IPS-18c (cell line): Measurements from ENCODE around the gene PRPF19.

Experiments used
- H3K4me3 ChIP-seq: 2 replicates; pipeline ENCODE4 v1.7.0; 2013; ENCODE audit warnings: low read depth, mild to moderate bottlenecking, low read length, moderate library complexity; ENCODE audit not compliant: insufficient read depth
- H3K9me3 ChIP-seq: one replicate; pipeline ENCODE4 v1.6.1; 2013; ENCODE audit warnings: mild to moderate bottlenecking, low read length, moderate library complexity; ENCODE audit not compliant: control insufficient read depth, insufficient read depth

The PRPF19 gene

DNA sequence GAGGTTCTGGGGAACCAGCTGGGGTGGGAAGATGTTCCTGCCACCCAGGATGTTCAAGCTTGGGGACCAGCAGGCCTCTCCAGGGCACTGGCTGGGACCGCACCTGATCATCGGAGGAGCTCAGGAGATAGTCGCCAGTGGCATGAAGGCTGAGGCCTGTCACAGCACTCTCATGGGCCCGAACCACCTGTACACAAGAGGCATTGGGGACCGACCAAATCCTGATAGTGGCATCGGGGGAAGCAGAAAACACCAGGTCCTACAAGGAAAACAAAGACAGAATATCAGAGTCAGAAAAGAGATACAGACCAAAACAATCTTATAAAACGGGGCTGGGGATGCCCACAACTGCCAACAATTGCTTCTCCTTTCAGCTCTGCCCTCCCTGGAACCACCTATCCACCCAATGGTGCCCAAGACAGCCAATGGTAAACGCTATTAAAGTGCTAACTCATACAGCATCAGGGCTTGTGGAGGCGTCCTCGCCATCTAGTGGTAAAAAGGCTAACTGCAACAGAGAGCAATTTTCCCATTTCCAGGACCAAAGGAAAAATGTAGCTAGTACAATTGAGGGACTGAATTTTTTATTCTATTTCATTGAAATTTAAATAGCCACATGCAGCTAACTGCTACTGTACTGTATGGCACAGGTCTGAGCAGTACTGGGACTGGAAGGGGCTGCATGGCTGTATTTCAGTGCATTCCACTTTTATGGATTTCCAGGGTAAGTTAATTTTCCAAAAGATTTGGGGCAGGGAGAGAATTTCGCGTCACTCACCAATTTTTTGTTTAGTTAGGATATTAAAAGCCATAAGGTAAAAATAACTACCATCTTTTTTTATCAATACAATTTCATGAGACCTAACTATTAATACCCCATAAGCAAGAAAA, 7.1 kb downstream of the PRPF19 start:
- H3K9me3 ChIP-seq: no peaks in the 10 kb centered on the region
- no peak overlapping the region for H3K4me3 ChIP-seq

DNA sequence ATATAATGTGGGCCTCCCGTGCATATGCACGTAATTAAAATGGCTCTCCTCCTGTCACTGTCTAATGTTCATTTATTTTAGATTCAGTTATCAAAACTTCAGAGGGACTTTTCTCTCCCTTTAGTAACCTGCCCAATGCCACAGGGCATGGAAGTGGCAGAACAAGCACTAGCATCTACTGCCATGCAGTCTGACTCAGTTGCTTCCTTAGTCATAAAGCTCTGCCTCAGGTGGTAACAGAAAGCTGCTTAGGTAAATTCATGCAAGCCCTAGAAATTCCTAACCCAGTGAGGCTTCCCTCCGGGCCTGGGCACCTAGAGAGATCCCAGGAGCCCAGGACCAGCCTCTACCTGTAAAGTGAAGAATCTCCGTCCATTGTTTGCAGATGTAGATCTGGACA, 8.9 kb downstream of the PRPF19 start:
- Histone ChIP-seq H3K9me3 (no peaks in the 10 kb centered on the region), H3K4me3 (no peak overlapping the region)

DNA sequence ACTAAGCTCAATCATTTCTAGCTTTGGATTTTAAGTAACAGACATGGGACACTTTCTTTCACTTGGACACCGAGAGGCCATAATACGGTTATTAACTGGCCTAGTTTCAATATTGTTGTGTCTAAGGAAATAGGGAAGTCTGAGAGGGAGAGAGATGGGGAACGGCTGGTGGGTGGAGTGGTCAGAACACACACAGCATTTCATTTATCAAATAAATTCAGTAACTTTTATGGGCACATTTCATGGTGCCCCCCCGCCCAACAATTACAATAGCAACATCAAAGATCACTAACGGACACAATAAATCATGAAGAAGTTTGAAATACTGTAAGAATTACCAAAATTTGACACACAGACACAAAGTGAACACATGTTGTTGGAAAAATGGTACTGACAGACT, 10.7 kb downstream of the PRPF19 start:
- Histone ChIP-seq H3K9me3 (no peaks in the 10 kb centered on the region), H3K4me3 (no peak overlapping the region)

GRCh38 chr11:60891103-60891741, 15.2 kb downstream of the PRPF19 start:
- H3K9me3 ChIP-seq: no peaks in the 10 kb centered on the region
- no peak overlapping the region for H3K4me3 ChIP-seq

- Histone ChIP-seq H3K9me3 (no peaks in the 10 kb centered on the region), H3K4me3 (no peak overlapping the region)
Observed at GRCh38 chr11:60890696-60891095, 15.7 kb downstream of the PRPF19 start.

GRCh38 chr11:60889869-60890311, 16.5 kb downstream of the PRPF19 start:
- Histone ChIP-seq H3K4me3 (no peak overlapping the region), H3K9me3 (no peaks in the 10 kb centered on the region)

GRCh38 chr11:60887556-60887955, 18.8 kb downstream of the PRPF19 start:
- H3K9me3 ChIP-seq: no peaks in the 10 kb centered on the region
- H3K4me3 ChIP-seq: no peak overlapping the region

DNA sequence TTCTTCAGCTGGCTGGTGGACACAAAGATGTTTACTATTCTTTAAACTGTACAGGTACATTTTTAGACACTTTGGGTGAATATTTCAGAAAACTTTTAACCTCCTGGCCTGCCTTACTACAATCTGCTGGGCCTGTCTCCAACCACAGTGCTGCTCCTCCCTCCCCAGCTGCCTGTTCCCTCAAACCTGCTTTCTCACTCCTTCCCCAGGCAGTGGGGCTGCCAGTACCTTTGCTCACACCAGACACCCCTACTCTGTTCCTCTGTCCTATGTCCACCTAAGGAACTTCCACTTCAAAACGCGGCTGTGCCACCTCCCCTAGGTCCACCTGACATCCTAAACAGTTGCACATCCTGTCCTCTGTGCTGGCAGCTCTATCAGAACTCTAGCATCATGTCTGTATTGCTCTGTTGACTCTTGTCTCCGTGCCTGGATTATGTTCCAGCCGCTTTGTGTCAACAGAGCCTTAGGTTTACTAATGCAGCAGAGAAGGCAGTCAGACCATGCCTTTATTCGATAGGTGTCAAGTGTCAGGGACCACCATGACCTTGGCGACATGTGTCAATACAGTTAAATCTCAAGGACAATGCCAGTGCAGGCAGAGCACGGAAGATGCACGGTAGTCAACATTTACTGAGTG, 25.6 kb downstream of the PRPF19 start:
- H3K4me3 ChIP-seq: no peak overlapping the region
- H3K9me3 ChIP-seq: no peaks in the 10 kb centered on the region

DNA sequence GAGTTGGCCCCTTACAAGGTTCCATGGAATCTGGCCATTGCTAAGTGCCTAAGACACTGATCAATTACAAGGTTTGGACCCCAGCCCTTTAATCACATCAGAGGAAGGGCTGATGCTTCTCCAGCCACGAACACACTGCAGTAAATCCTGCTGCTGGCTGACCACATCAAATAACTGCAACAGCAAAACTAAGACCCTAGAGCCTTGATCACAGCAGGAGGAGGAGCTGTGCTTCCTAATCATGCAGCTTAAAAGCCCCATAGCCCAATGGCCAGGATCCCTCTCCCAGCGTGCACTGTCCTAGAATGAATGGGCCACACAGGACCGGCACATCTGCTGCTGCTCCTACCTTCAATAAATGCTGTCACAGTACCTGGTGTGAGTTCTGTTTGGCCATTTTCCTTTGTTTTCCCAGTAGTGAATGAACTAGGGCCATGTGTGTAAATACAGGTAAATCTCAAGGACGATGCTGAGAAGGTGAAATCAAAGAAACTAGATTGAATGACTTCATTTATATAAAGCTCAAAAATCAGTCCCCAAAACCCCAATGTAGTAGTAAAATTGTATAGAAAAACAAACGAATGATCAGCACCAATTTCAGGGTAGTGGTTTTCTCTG, 26.3 kb downstream of the PRPF19 start:
- Histone ChIP-seq H3K9me3 (no peaks in the 10 kb centered on the region), H3K4me3 (no peak overlapping the region)

- no peaks in the 10 kb centered on the region for H3K9me3 ChIP-seq
- no peak overlapping the region for H3K4me3 ChIP-seq
Observed at GRCh38 chr11:60879104-60879503, 27.3 kb downstream of the PRPF19 start.

DNA sequence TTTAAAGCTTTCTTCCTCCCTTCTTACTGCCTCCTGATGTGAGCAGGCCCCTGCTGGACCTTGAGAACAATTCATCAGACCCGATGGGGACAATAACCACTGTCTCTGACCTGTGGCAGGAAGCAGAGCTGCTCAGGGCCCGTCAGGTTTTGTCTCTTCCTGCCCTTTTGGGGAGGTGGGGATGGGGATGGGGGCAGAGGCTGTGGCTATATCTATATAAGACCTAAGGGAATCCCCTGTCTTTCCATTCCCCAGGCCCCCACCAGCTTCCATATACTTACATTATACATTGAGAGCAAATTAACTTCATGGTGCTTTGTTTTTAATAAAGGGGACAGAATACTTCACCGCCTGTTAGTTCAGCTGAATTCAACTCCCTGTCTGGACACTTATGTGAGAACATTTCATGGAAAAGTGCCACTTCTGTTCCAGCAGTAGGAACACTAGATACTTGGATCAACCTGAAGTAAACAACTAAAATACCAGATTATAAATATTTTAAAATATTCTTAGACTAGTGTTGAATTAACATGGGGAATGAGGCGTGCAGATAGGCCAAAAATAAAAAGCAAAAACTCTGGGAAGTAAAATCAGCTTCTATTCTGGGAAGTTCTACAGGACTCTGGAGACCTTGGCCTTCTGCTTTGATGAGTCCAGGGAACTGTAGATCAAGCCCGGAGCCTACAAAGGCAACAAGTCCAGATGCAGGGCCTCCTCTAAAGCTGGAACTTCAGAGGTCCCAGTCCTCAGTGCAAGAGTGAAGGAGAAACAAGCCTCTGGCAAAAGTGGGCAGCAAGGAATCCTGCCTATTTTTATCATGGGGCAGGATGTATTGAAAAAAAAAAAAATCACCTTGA, 27.9 kb downstream of the PRPF19 start:
- H3K9me3 ChIP-seq: no peaks in the 10 kb centered on the region
- H3K4me3 ChIP-seq: no peak overlapping the region

GRCh38 chr11:60876168-60876485, 30.3 kb downstream of the PRPF19 start:
- H3K9me3 ChIP-seq: no peaks in the 10 kb centered on the region
- H3K4me3 ChIP-seq: no peak overlapping the region

- H3K9me3 ChIP-seq: no peaks in the 10 kb centered on the region
- no peak overlapping the region for H3K4me3 ChIP-seq
Observed at GRCh38 chr11:60875366-60876167, 30.8 kb downstream of the PRPF19 start.

DNA sequence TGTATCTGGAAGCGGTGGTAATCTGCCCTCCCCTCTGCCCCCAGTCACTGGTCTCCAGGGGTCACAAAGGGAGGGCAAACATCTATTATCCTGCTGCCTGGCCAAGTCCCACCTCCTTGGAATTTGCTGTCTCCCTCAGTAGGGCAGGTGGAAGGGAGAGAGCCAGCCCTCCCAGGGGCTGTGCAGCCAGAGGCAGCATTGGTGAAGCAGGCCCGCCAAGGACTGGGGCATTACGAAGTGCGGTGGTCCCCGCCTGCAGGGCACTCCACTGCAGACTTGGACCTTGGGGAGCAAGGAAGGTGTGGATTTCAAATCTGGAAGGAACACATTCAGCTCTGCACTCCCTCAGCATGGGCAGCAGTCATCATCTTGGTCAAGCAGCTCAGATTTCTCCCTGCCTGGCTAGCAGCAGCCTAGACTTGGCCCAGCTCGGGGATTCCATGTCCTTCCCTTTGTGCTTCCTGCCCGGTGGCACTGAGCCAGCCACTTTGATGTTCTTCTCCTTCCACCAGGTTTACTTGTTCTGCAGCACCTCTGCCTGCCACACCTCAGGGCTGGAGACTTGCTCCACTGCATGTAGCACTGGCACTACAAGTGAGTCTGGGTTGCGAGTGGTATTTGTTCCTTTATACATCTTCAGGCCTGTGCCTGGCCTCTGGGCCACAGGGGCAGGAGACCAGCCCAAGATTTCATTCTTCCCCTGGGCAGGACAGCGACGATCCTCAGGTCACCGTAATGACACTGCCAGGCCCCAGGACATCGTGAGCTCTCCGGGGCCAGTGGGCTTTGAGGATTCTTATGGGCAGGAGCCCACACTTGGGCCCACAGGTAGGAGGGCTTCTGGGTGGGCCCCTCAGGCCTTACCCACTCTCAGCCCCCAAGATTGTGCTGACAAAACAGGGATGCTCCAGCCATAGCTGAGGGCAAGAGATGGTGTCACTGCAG, 31.7 kb downstream of the PRPF19 start:
- no peaks in the 10 kb centered on the region for H3K9me3 ChIP-seq
- H3K4me3 ChIP-seq: no peak overlapping the region

DNA sequence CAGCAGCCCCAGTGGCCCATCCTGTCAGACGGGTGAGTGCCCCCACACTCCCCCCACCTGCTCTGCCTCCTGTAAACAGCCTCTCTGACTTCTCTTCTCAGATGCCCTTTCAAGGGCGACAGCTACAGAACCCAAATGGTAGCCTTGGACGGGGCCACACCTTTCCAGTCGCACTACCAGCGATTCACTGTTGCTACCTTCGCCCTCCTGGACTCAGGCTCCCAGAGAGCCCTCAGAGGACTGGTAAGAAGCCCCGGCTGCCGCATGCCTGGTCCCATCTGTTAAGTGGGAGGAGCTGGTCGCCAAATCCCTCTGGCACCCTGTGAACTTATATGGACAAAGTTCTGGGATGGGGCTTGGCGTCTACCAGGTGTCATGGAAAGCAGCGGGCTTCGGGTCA, 32.9 kb downstream of the PRPF19 start:
- Histone ChIP-seq H3K4me3 (no peak overlapping the region), H3K9me3 (no peaks in the 10 kb centered on the region)
